B cell (primary cell): ENCODE data around the gene PTGFRN. TPM values are rescaled to one million over a fixed set of nuclear protein-coding genes. Genes with fewer than 3 reads are reported as not detected.

ENCODE experiments used
- ATAC-seq: fragments of 200-7000 bp; cut with Tn5 transposase; one replicate; pipeline ENCODE4 v1.10.0; 2021; ENCODE audit warnings: low read depth, mild to moderate bottlenecking, moderate number of reproducible peaks, moderate library complexity
- CTCF ChIA-PET: fragments of 350-600 bp; sonication (Branson Sonifier 250); formaldehyde crosslinking; loops from one replicate; lab custom pipeline; 2021; ENCODE audit warnings: antibody characterized with exemption, inconsistent platforms; lab: Charles Lee
- POLR2A ChIA-PET: fragments of 350-600 bp; sonication (Branson Sonifier 250); formaldehyde crosslinking; loops from one replicate; lab custom pipeline; 2021; ENCODE audit warnings: antibody characterized with exemption; lab: Charles Lee
- DNase-seq: peaks from one replicate; pipeline ENCODE4 v3.0.0; 2013
- H2AFZ ChIP-seq: 2 replicates; pipeline ENCODE4 v1.6.1; 2012; ENCODE audit warnings: mild to moderate bottlenecking, low read depth, low read length; ENCODE audit not compliant: insufficient read depth, poor library complexity, severe bottlenecking
- H3K27ac ChIP-seq, 2 donors: 1 replicate in 1 of 2; 2 replicates in 1 of 2; pipeline ENCODE4 v1.5.1; 2012 to 2013; ENCODE audit warnings: low read length in 2 of 2, mild to moderate bottlenecking in 2 of 2, moderate library complexity in 1 of 2
- H3K27me3 ChIP-seq, 4 experiments: fragments of 200-600 bp in 1 of 4; sonication (generic) in 1 of 4; replicated peaks in 1 of 4; 1 replicate in 2 of 4; 2 replicates in 2 of 4; pipeline versions ENCODE4 v1.6.1 to v1.7.0; 2013 to 2016; ENCODE audit warnings: low read length in 3 of 4, mild to moderate bottlenecking in 2 of 4, mixed read lengths in 1 of 4, moderate library complexity in 1 of 4; ENCODE audit not compliant: insufficient read depth in 4 of 4, control insufficient read depth in 3 of 4; ENCODE audit errors: control extremely low read depth in 1 of 4
- H3K36me3 ChIP-seq, 2 experiments: replicated peaks in 1 of 2; 1 replicate in 1 of 2; 2 replicates in 1 of 2; pipeline versions ENCODE4 v1.6.1 to v1.7.1; 2013; ENCODE audit warnings: low read length in 1 of 2; ENCODE audit not compliant: insufficient read depth in 2 of 2, control insufficient read depth in 1 of 2; ENCODE audit errors: control extremely low read depth in 1 of 2, extremely low read depth in 1 of 2
- H3K4me1 ChIP-seq, 2 donors: fragments of 200-600 bp in 1 of 2; sonication (generic) in 1 of 2; 1 replicate in 1 of 2; 2 replicates in 1 of 2; pipeline versions ENCODE4 v1.5.1 to v1.6.1; 2013 to 2017; ENCODE audit warnings: low read length in 2 of 2; ENCODE audit not compliant: control insufficient read depth in 2 of 2, insufficient read depth in 2 of 2
- H3K4me2 ChIP-seq: replicated peaks from 2 replicates; pipeline ENCODE3; 2012; ENCODE audit warnings: mild to moderate bottlenecking, low read depth, low read length; ENCODE audit not compliant: poor library complexity, severe bottlenecking
- H3K4me3 ChIP-seq, 5 experiments: fragments of 200-600 bp in 1 of 5; sonication (generic) in 1 of 5; 1 replicate in 3 of 5; 2 replicates in 2 of 5; pipeline versions ENCODE4 v1.5.1 to v1.7.0; 2011 to 2016; ENCODE audit warnings: low read length in 4 of 5, mild to moderate bottlenecking in 4 of 5, low read depth in 2 of 5, control low read depth in 1 of 5, moderate library complexity in 1 of 5; ENCODE audit not compliant: insufficient read depth in 1 of 5; ENCODE audit errors: control extremely low read depth in 1 of 5, extremely low read depth in 1 of 5
- H3K79me2 ChIP-seq: fragments of 200-600 bp; sonication (generic); one replicate; pipeline ENCODE4 v1.6.0; 2016; ENCODE audit warnings: low read length; ENCODE audit not compliant: control insufficient read depth, insufficient read depth
- H3K9ac ChIP-seq: fragments of 200-600 bp; sonication (generic); 2 replicates; pipeline ENCODE4 v1.6.1; 2017; ENCODE audit warnings: mild to moderate bottlenecking, low read length, moderate library complexity
- H3K9me3 ChIP-seq, 3 donors: one replicate each; pipeline versions ENCODE4 v1.6.1 to v1.7.1; 2013; ENCODE audit warnings: low read length in 2 of 3; ENCODE audit not compliant: control insufficient read depth in 2 of 3, insufficient read depth in 1 of 3; ENCODE audit errors: control extremely low read depth in 1 of 3
- H4K20me1 ChIP-seq: 2 replicates; pipeline ENCODE4 v1.6.0; 2012; ENCODE audit warnings: mild to moderate bottlenecking, low read length; ENCODE audit not compliant: insufficient read depth, control insufficient read depth, poor library complexity, severe bottlenecking
- H3K27ac Mint-ChIP-seq: one replicate; pipeline ENCODE4 v1.8.0; 2021; ENCODE audit warnings: mixed read lengths
- H3K27me3 Mint-ChIP-seq: one replicate; pipeline ENCODE4 v1.8.0; 2021; ENCODE audit warnings: mixed read lengths
- H3K4me1 Mint-ChIP-seq: one replicate; pipeline ENCODE4 v1.8.0; 2021; ENCODE audit warnings: mixed read lengths
- H3K4me3 Mint-ChIP-seq: one replicate; pipeline ENCODE4 v1.8.0; 2021; ENCODE audit warnings: mixed read lengths
- H3K9me3 Mint-ChIP-seq: one replicate; pipeline ENCODE4 v1.8.0; 2022; ENCODE audit warnings: mixed read lengths; ENCODE audit not compliant: insufficient read depth
- EZH2 ChIP-seq: IDR thresholded peaks from 2 replicates; pipeline ENCODE4 v1.6.1; 2012; ENCODE audit warnings: borderline replicate concordance, low read depth, mild to moderate bottlenecking, moderate library complexity, low read length; ENCODE audit not compliant: insufficient read depth, poor library complexity, severe bottlenecking
- WGBS: methylation state at CpG from one replicate; pipeline ENCODE4 v1.1.5; 2013; ENCODE audit warnings: missing lambda C conversion rate; ENCODE audit not compliant: insufficient coverage; 5-methylcytosine and 5-hydroxymethylcytosine counted together
- intact Hi-C: fragments of 100-400 bp; cut with micrococcal nuclease; formaldehyde crosslinking; loops from one replicate; pipeline ENCODE4 v1.10.0; 2022
- polyA plus RNA-seq: library from polyadenylated mRNA; depleted of rRNA; stranded (reverse); fragments of >200 nt; gene quantifications from 2 replicates; pipeline ENCODE4 v1.2.3, GENCODE V29; 2012
- total RNA-seq, 2 donors: library from RNA; stranded (reverse); fragments of 120-200 nt in 1 of 2; gene quantifications; 1 replicate in 1 of 2; 2 replicates in 1 of 2; pipeline versions ENCODE4 v1.2.3 to v1.2.4, GENCODE V29; 2013 to 2022
- TF ChIP-seq, protein P1 (sequence below): fragments of 200-600 bp; IDR thresholded peaks from one replicate; pipeline ENCODE4 v1.8.0; 2022; ENCODE audit warnings: antibody characterized with exemption, mild to moderate bottlenecking

The PTGFRN gene
- total and polyA plus RNA-seq, 2 donors (not counting 1 experiment from before 2014, with no cell fraction given): 0.17 TPM; not detected in 1

DNA sequence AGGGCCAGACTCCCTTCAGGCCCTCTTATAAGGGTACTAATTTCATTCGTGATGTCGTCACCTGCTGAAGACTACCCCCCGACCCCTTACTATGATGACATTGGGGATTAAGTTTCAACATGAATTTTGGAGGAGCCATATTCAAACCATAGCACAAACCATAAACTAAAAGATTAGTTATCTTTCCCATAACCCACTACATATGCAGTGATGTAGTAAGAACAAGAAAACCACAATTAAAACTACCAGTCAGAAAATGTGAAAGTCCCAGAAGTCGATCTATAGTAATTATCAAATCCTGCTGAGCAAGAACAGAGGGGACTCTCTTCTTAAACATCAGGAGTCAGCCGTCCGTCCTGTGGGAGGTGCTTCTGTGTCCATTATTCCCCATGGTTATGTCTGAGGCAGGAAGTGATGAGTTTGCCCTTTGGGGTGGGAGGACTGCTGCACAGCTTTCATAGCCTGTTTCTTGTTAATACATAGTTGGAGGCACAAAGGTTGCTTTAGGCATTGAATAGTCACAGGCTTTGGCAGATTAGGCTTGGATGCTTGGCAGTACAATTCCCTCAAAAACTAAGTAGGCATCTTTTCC lies 35.9 kb upstream of the PTGFRN start:
- no peaks in the 10 kb centered on the region for H3K79me2 ChIP-seq
- no peak overlapping the region for H3K4me3 ChIP-seq
- no peak overlapping the region for H3K9ac ChIP-seq
- ChIA-PET POLR2A (no interaction called here), CTCF (no interaction called here)
- no peak overlapping the region for H3K4me2 ChIP-seq
- no peaks in the 10 kb centered on the region for H3K9me3 Mint-ChIP-seq
- no peaks in the 10 kb centered on the region for H3K9me3 ChIP-seq
- no peak overlapping the region for H3K27ac ChIP-seq
- no peaks in the 10 kb centered on the region for H3K36me3 ChIP-seq
- no peaks in the 10 kb centered on the region for H3K4me1 Mint-ChIP-seq
- ATAC-seq (no peak), DNase-seq (no peak)
- no peak overlapping the region for H2AFZ ChIP-seq
- intact Hi-C loops: no loop called here
- peaks cover 9 to 12% of the 10 kb centered on the region in 2 donors for H3K4me1 ChIP-seq
- TF ChIP-seq EZH2: no peak
- TF ChIP-seq, protein P1, sequence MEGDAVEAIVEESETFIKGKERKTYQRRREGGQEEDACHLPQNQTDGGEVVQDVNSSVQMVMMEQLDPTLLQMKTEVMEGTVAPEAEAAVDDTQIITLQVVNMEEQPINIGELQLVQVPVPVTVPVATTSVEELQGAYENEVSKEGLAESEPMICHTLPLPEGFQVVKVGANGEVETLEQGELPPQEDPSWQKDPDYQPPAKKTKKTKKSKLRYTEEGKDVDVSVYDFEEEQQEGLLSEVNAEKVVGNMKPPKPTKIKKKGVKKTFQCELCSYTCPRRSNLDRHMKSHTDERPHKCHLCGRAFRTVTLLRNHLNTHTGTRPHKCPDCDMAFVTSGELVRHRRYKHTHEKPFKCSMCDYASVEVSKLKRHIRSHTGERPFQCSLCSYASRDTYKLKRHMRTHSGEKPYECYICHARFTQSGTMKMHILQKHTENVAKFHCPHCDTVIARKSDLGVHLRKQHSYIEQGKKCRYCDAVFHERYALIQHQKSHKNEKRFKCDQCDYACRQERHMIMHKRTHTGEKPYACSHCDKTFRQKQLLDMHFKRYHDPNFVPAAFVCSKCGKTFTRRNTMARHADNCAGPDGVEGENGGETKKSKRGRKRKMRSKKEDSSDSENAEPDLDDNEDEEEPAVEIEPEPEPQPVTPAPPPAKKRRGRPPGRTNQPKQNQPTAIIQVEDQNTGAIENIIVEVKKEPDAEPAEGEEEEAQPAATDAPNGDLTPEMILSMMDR: no peak
- no peak overlapping the region for H3K27ac Mint-ChIP-seq
- WGBS: no CpG with 5 or more reads among the region's 6 CpGs
- peaks cover 25% of the 10 kb centered on the region for H3K27me3 Mint-ChIP-seq
- no peak overlapping the region for H3K4me3 Mint-ChIP-seq
- no peaks in the 10 kb centered on the region for H4K20me1 ChIP-seq
- peaks cover 0 to 18% (median 10%) of the 10 kb centered on the region in 4 experiments for H3K27me3 ChIP-seq

DNA sequence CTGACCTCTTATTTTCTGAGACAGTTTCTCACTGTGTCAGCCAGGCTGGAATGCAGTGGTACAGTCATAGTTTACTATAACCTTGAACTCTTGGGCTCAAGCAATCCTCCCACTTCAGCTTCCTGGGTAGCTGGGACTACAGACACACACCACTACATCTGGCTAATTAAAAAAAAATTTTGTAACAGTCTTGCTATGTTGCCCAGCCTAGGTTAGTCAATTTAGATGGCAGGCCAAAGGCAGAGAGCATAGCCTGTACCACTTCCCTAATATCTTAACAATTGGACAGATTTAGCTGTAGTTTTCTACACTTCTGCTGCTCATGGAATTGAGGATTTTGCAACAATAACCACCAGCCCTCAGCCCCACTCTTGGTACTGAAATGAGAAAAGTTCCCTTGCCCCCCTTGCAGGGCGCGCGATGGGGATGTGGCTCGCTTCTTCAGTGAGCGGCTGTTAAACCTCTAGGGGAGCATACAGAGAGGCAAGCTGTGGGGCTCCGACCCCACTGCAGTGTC lies 34.9 kb upstream of the PTGFRN start:
- intact Hi-C loops: no loop called here
- H3K27ac ChIP-seq: no peak overlapping the region
- no peak for DNase-seq
- no peak overlapping the region for H3K4me3 ChIP-seq
- Mint-ChIP-seq H3K4me3 (no peak overlapping the region), H3K27me3 (peaks cover 25% of the 10 kb centered on the region), H3K9me3 (no peaks in the 10 kb centered on the region), H3K27ac (no peak overlapping the region), H3K4me1 (no peaks in the 10 kb centered on the region)
- TF ChIP-seq EZH2: no peak
- TF ChIP-seq, protein P1: no peak
- ChIA-PET CTCF (no interaction called here), POLR2A (no interaction called here)
- no peaks in the 10 kb centered on the region for H3K79me2 ChIP-seq
- no peaks in the 10 kb centered on the region for H3K9me3 ChIP-seq
- peaks cover 11 to 16% of the 10 kb centered on the region in 2 donors for H3K4me1 ChIP-seq
- H4K20me1 ChIP-seq: no peaks in the 10 kb centered on the region
- H3K36me3 ChIP-seq: no peaks in the 10 kb centered on the region
- WGBS: 86% methylated on average over 3 of the region's 6 CpGs
- no peak for ATAC-seq
- no peak overlapping the region for H3K4me2 ChIP-seq
- no peak overlapping the region for H3K9ac ChIP-seq
- no peak overlapping the region for H2AFZ ChIP-seq
- H3K27me3 ChIP-seq: peaks cover 0 to 18% (median 12%) of the 10 kb centered on the region in 4 experiments
